ENCODE results near the gene ZNF43.
"Not testable (repeated sequence)": the region's sequence is repeated elsewhere in the genome, so short reads cannot be mapped to it uniquely, and the experiment has no call there.

Gene ZNF43

GRCh38 chr19:21835810-21836444 is at the start of gene ZNF43:
TSS of gene ZNF43 (minus strand) at chr19:21836182. CDS start at chr19:21836038, 144 bp downstream.
- DNase-seq (ENCODE audit: low read depth, low spot score) = peak; percentile 98

- DNase-seq (ENCODE audit: low read depth, low spot score) = not testable (repeated sequence)
Observed at GRCh38 chr19:21885516-21885915, 49.5 kb upstream of the ZNF43 start.

- not testable (repeated sequence) for DNase-seq (ENCODE audit: low read depth, low spot score)
Observed at GRCh38 chr19:21884786-21885185, 48.8 kb upstream of the ZNF43 start.

- DNase-seq (ENCODE audit: low read depth, low spot score) = no peak
Observed at GRCh38 chr19:21883516-21883915, 47.5 kb upstream of the ZNF43 start.

GRCh38 chr19:21880761-21881160 is 44.8 kb upstream of the ZNF43 start:
- DNase-seq (ENCODE audit: low read depth, low spot score) = not testable (repeated sequence)

GRCh38 chr19:21878646-21879045 is 42.7 kb upstream of the ZNF43 start:
- DNase-seq (ENCODE audit: low read depth, low spot score) = no peak

DNA sequence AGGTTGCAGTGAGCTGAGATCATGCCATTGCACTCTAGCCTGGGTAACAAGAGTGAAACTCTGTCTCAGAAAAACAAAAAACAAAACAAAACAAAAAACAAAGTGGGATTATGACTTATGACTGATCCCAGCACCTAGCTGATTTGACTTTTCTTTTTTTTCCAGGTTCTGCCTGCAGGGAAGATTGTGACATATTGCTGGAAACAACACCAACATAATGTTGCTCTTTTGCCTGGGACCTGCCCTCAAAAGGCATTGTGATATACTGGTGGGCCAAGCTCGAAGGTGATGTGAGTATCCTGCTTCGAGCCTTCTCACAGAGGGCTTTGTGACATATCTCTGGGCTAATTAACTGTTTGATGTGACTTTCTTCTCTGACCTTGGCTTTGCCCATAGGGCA is 42.0 kb upstream of the ZNF43 start:
- DNase-seq (ENCODE audit: low read depth, low spot score) = no peak

DNA sequence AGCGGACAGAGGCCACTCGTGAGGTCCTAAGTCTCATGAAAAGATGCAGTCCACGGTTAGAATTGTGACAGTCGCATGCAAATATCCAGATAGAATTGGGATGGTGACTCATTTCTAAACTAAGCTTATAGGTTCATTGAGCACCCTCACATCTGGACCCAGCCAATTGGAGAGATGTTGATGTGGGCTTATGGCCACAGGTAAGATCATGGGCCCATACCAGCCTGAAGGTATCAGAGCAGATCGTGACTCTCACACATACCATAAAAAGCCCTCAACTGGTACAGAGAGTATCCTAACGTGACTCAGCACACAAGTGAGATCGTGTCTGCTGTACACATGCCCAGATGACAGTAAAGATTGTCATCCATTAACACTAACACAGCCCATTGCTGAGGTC is 40.6 kb upstream of the ZNF43 start:
- not testable (repeated sequence) for DNase-seq (ENCODE audit: low read depth, low spot score)

DNA sequence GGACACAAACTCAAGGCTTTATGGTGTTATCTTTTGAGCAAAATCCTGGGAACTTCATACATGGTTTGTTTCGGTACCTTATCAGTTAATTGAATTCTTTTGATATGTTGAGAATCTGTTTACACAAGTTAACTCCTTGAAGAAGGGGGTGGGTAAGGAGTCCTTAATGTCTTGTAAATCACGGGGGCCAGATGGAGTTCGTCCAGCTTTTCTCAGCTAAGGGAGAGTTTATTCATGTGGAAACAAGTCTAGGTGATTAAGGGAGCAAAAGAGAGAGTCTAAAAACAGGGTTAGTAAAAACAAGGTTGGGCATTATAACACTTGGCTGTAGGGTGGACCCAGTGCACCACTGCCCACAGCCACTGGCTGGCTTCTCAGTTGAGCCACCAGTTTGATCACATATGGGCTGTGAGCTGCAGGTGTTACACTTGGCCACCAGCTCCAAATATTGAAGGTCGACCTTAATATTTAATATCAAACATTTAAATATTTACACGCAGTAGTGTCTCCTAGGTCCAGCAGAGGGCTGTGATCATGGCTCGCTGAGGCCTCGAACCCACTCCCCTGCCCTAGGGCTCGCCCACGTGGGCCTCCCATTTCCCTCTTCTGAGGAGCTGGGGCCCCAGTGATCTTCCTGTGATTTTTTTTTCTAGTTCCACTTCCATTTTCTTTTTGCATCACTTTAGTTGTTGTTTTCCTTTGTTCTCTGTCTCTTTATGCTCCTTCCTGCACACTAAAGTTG is 21.0 kb upstream of the ZNF43 start:
- no peak for DNase-seq (ENCODE audit: low read depth, low spot score)

DNA sequence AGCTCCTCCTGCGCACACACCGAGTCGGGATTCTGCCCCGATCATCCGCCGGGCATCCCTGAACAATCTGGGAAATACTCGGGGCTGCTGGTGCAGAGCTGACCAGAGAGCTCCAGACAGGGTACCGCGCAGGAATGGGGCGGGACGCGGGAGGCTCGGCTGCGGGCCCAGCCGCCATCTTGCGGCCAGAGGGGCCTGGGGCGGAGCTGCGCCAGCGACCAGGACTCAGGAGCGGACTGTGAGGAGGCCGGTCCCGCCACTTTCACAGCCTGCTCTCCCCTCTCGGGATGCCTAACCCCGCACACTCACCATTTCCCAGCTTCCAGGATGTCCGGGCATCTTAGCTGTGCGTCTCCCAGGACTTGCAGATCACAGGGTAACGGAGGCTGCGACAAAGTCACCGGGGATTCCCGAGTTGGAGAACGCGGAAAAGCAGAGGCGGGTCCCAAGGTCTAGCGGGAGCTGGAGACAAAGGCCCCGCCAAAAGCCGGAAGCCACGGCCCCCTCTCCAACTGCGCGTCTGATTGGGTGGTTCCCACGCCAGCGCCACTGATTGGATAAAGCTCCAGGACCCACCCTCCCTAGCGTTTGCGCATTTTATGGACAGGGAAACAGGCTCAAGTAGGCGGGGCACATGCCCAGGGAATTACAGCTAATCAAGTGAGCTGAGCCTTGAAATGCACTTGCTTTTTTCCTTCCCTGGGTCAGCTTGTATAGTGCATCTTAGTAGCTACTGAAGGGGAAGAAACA is 15.8 kb upstream of the ZNF43 start:
- DNase-seq (ENCODE audit: low read depth, low spot score) = peak; percentile 98

DNA sequence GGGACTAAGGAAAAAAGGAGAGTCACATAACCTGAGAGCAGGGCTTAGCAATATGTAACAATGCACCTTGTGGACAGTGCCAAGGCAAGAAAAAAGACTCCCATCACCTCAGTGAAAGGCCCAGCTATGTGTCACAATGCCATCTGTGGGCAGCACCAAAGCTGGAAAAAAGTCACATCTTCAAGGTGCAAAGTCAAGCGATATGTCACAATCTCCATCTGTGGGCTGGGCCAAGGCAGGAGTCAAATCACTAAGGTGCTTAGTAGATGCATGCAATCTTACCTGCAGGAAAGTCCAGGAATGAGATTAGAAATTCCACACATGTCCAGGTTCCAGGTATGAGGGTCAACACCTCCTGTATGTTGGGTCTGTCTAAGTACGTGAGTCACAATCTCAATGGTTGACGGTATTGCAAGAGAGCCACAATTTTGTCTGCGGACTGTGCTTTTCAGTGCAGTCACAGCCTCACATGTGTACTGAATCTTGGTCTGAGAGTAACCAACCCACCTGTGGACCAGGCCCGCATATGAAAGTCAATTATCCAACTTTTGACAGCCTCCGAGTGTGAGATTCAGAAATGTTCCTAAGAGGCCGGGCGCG is 14.8 kb upstream of the ZNF43 start:
- DNase-seq (ENCODE audit: low read depth, low spot score) = peak; percentile 7

- peak; percentile 62 for DNase-seq (ENCODE audit: low read depth, low spot score)
Observed at GRCh38 chr19:21848706-21849105, 12.7 kb upstream of the ZNF43 start.

DNA sequence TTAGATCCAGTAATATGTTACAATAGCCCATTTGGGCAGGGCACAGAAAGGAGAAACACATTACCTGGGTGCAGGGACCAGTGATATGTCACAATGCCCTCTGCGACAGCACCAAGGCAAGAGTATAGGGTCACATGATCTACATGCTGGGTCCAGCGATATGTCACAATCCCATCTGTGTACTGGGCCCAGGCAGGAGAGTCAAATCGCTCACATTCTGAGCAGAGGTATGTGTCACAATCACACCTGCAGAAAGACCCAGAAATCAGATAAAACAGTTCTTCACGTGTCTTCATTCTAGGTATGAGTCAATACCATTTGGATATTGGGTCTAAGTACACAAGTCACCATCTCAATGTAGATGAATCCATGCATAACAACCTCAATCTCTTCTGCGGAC is 7.1 kb upstream of the ZNF43 start:
- DNase-seq (ENCODE audit: low read depth, low spot score) = no peak

GRCh38 chr19:21841488-21842097 is 5.6 kb upstream of the ZNF43 start:
- no peak for DNase-seq (ENCODE audit: low read depth, low spot score)

- no peak for DNase-seq (ENCODE audit: low read depth, low spot score)
Observed at GRCh38 chr19:21841081-21841480, 5.1 kb upstream of the ZNF43 start.

- DNase-seq (ENCODE audit: low read depth, low spot score) = no peak
Observed at GRCh38 chr19:21839976-21840375, 4.0 kb upstream of the ZNF43 start.

GRCh38 chr19:21838646-21839045 is 2.7 kb upstream of the ZNF43 start:
- DNase-seq (ENCODE audit: low read depth, low spot score) = no peak

DNA sequence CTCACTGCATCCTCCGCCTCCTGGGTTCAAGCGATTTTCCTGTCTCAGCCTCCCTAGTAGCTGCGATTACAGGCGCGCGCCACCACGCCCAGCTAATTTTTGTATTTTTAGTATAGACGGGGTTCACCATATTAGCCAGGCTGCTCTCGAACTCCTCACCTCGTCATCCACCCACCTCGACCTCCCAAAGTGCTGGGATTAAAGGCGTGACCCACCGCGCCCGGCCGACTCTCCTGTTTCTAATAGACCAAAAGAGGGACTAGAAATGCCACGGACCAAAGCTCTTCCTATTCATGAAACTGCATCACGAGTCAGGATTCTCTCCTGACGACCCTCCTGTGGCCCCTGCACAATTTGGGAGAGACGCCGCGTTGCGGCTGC is 563 bp downstream of the ZNF43 start:
- DNase-seq (ENCODE audit: low read depth, low spot score) = no peak

DNA sequence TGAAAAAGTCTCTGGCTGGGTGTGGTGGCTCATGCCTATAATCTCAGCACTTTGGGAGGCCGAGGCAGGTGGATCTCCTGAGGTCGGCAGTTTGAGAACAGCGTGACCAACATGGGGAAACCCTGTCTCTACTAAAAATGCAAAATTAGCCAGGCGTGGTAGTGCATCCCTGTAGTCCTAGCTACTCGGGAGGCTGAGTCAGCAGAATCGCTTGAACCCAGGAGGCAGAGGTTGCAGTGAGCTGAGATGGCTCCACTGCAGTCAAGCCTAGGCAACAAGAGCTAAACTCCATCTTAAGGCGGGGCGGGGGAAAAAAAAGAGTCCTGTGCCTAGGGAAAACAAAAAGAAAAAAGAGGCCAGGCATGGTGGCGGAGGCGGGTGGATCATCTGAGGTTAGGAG is 2.2 kb downstream of the ZNF43 start:
- DNase-seq (ENCODE audit: low read depth, low spot score) = no peak

DNA sequence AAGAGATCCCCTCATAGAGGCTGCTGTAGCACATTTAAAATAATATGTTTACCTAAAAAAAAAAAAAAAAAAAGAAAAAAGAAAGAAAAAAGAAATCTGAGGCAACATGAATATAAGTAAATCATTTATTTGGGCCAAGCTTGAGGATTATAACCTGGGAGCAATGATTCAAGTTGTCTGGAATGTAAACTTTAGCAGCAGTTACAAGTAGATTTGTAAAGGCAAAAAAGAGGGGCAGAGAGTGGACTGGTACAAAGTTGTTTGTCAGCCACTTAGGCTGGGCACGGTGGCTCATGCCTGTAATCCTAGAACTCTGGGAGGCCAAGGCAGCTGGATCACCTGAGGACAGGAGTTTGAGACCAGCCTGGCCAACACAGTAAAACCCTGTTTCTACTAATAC is 11.3 kb downstream of the ZNF43 start:
- no peak for DNase-seq (ENCODE audit: low read depth, low spot score)

- no peak for DNase-seq (ENCODE audit: low read depth, low spot score)
Observed at GRCh38 chr19:21823224-21823623, 12.8 kb downstream of the ZNF43 start.

GRCh38 chr19:21812448-21812847 is 23.5 kb downstream of the ZNF43 start:
- DNase-seq (ENCODE audit: low read depth, low spot score) = no peak
